ENCODE measurements around the gene PRDX2. TPM values are rescaled to one million over a fixed set of nuclear protein-coding genes. Genes with fewer than 3 reads are reported as not detected.

The PRDX2 gene
- total RNA-seq, 4 donors from 2014 or later = 357 to 551 (median 406) TPM

DNA sequence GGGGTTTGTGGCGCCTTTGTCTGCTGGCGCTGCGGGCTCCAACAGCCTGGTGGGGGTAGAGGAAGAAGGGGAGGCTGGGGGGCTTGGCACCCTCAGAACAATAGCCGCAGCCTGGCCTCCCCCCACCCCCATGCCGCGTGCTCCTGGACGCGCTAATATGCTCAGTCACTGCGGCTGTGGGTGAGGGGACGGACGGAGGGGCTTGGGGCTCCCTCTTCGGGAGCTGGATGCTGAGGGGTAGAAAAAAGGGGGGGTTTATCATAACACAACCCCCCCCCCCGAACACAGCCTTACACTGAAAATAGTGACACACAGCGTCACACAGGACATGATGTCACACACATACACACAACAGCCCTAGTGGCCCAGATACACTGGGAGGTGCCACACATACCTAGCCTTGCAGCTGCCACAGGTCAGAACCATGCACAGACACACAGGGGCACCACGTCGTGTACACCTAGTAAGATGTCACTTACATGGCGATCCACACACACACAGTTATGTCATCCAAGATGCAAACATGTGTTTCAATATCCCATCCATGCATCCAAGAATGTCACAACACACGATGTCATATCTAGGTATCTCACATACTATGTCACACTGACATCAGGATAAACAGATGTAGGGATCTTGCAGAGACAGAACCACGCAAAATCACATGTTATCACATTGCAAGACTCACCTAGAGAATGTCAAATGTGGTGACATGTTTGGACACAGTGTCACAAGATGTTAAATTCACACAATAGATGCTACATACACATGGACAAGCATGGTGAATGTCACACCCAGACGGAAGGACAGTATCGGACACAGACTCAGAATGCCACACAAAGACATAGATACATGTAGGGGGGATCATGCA lies 37.5 kb upstream of the PRDX2 start:
- Histone ChIP-seq H3K4me1 (peaks cover 5 to 6% of the 10 kb centered on the region in 2 donors), H3K9me3 (no peaks in the 10 kb centered on the region), H3K36me3 (no peaks in the 10 kb centered on the region), H3K4me3 (peak overlapping the region in 1 of 4 donors; percentile 38), H3K27me3 (peaks cover 89 to 97% (median 92%) of the 10 kb centered on the region in 3 donors), H3K27ac (no peak overlapping the region)
- DNase-seq (no peak), ATAC-seq (no peak)
- in situ Hi-C loops (cut with MboI; ENCODE audit: low sequenced_read_pairs in 4 of 4) (no loop called here), intact Hi-C loops (cut with DNase I; ENCODE audit: low total_unique reads) (no loop called here)
- TF ChIP-seq POLR2A (IDR thresholded peaks at IDR 0.05) = no peak

DNA sequence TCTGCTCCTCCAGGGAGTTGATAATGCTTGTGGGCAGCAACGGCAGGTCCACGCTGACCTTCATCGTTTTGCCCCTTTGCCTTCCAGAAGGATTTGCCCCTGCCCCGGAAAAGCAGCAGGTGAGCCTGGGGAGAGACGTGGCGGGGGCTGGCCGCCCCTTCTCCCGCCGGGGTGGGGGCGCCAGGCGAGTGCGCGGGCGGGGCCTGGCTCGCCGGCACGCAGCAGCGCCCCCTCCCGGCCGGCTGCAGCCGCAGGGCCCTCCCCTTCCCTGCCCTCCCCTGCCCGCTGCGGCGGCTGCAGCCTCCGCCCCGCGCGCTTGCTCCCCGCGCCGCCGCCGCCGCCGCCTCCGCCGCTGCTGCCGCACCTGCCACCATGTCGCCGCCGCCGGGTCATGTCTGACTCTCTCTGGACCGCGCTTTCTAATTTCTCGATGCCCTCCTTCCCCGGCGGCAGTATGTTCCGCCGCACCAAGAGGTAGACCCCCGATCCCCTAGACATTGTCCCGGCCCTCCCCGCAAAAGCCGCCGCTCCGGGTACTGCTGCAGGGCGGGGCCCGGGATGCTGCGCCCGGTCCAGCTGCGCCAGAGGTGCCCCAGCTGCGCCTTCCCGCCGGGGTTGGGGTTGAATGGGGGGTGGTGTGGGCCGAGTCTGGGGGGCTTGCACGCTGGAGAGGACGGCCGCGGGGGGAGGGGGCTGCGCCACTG lies 36.7 kb upstream of the PRDX2 start, which contains the start of gene MAST1:
TSS of gene MAST1 (plus strand) at position 334 of the 704 bp plus-strand sequence. CDS start at position 392, 58 bp downstream.
- Histone ChIP-seq H3K9me3 (no peaks in the 10 kb centered on the region), H3K27ac (no peak within 1 kb of the TSS), H3K4me1 (peaks cover 6 to 9% of the 10 kb centered on the region in 2 donors), H3K36me3 (no peaks in the 10 kb centered on the region), H3K4me3 (peak within 1 kb of the TSS in 3 of 4 donors; percentile 22 to 38 (median 36)), H3K27me3 (peaks cover 91 to 96% (median 92%) of the 10 kb centered on the region in 3 donors)
- intact Hi-C loops (cut with DNase I; ENCODE audit: low total_unique reads) = no loop called here
- in situ Hi-C loops (cut with MboI; ENCODE audit: low sequenced_read_pairs in 4 of 4) = no loop called here
- TF ChIP-seq, protein P1, sequence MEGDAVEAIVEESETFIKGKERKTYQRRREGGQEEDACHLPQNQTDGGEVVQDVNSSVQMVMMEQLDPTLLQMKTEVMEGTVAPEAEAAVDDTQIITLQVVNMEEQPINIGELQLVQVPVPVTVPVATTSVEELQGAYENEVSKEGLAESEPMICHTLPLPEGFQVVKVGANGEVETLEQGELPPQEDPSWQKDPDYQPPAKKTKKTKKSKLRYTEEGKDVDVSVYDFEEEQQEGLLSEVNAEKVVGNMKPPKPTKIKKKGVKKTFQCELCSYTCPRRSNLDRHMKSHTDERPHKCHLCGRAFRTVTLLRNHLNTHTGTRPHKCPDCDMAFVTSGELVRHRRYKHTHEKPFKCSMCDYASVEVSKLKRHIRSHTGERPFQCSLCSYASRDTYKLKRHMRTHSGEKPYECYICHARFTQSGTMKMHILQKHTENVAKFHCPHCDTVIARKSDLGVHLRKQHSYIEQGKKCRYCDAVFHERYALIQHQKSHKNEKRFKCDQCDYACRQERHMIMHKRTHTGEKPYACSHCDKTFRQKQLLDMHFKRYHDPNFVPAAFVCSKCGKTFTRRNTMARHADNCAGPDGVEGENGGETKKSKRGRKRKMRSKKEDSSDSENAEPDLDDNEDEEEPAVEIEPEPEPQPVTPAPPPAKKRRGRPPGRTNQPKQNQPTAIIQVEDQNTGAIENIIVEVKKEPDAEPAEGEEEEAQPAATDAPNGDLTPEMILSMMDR (IDR thresholded peaks at IDR 0.05 in 4 of 5, conservative IDR thresholded peaks at IDR 0.05 in 1 of 5) = peak in 4 of 5 experiments; percentile 12 to 51 (median 42)
- TF ChIP-seq POLR2A (IDR thresholded peaks at IDR 0.05) = no peak
- DNase-seq (no peak), ATAC-seq (peak in 1 of 2 donors; percentile 51)

DNA sequence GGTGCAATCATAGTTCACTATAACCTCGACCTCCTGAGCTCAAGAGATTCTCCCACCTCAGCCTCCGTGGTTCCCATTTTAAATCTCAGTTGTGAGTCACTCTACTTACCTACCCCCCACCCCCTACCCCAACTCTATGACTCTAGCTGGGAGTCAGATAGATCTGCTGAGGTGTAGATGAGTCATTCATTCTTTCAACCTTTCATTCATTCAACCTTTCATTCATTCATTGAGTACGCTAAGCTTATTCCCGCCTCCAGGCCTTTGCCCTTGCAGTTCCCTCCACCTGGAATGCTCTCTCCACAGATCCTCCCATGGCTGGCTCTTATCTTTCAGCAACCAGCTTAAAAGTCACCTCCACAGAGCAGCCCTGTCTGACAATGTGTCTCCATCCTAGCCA lies 35.6 kb upstream of the PRDX2 start:
- Histone ChIP-seq H3K36me3 (no peaks in the 10 kb centered on the region), H3K4me3 (no peak overlapping the region), H3K27me3 (peaks cover 91 to 96% (median 92%) of the 10 kb centered on the region in 3 donors), H3K4me1 (peaks cover 6 to 9% of the 10 kb centered on the region in 2 donors), H3K27ac (no peak overlapping the region), H3K9me3 (no peaks in the 10 kb centered on the region)
- DNase-seq = no peak
- TF ChIP-seq, protein P1 (IDR thresholded peaks at IDR 0.05 in 4 of 5, conservative IDR thresholded peaks at IDR 0.05 in 1 of 5) = no peak
- no peak for TF ChIP-seq POLR2A (IDR thresholded peaks at IDR 0.05)
- intact Hi-C loops (cut with DNase I; ENCODE audit: low total_unique reads) = no loop called here
- in situ Hi-C loops (cut with MboI; ENCODE audit: low sequenced_read_pairs in 4 of 4) = no loop called here
- no peak for ATAC-seq

DNA sequence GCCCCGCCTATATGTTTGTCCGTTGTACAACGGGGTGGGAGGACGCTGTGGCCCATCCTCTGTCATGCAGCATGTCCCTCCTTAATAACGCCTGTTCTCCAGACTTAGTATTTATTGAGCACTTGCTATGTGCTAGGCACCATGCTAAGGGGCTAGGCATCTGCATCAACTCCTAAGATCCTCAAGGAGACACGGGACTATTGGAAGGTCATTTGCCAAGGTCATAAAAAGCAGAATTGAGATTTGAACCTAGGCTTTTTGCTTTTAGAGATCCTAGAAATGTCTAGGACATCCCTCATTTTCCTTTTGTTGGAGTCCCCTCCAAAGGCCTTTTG lies 34.9 kb upstream of the PRDX2 start:
- Histone ChIP-seq H3K4me1 (peaks cover 6 to 9% of the 10 kb centered on the region in 2 donors), H3K36me3 (no peaks in the 10 kb centered on the region), H3K27me3 (peaks cover 91 to 96% (median 92%) of the 10 kb centered on the region in 3 donors), H3K4me3 (no peak overlapping the region), H3K27ac (no peak overlapping the region), H3K9me3 (no peaks in the 10 kb centered on the region)
- TF ChIP-seq POLR2A (IDR thresholded peaks at IDR 0.05) = no peak
- TF ChIP-seq, protein P1 (IDR thresholded peaks at IDR 0.05 in 4 of 5, conservative IDR thresholded peaks at IDR 0.05 in 1 of 5) = no peak
- in situ Hi-C loops (cut with MboI; ENCODE audit: low sequenced_read_pairs in 4 of 4) = no loop called here
- ATAC-seq (no peak), DNase-seq (no peak)
- intact Hi-C loops (cut with DNase I; ENCODE audit: low total_unique reads) = no loop called here

Measured in gastrocnemius medialis (tissue), 4 donors.